Peyer's patch (tissue), 4 donors: ENCODE data around the gene ATP8A1. TPM values are rescaled to one million over a fixed set of nuclear protein-coding genes. Genes with fewer than 3 reads are reported as not detected.

Experiments used
- DNase-seq, 3 donors: peaks; one replicate each; pipeline ENCODE4 v3.0.0-alpha.2; 2017 to 2019
- H3K27ac ChIP-seq, 4 donors: fragments of 200-600 bp; sonication (generic); one replicate each; pipeline ENCODE4 v1.5.1; 2016 to 2019
- H3K27me3 ChIP-seq, 2 donors: fragments of 200-600 bp; sonication (generic); one replicate each; pipeline ENCODE4 v1.5.1; 2019
- H3K36me3 ChIP-seq, 3 donors: fragments of 200-600 bp; sonication (generic); one replicate each; pipeline ENCODE4 v1.5.1; 2016 to 2019
- H3K4me1 ChIP-seq, 4 donors: fragments of 200-600 bp; sonication (generic); one replicate each; pipeline ENCODE4 v1.5.1; 2016 to 2019
- H3K4me3 ChIP-seq, 4 donors: fragments of 200-600 bp; sonication (generic); 1 replicate in 3 of 4; 2 replicates in 1 of 4; pipeline ENCODE4 v1.5.1; 2016 to 2019; ENCODE audit warnings: mild to moderate bottlenecking in 1 of 4
- H3K9me3 ChIP-seq, 4 donors: fragments of 200-600 bp; sonication (generic); one replicate each; pipeline ENCODE4 v1.5.1; 2016 to 2019; ENCODE audit warnings: mild to moderate bottlenecking in 1 of 4
- POLR2A ChIP-seq, 2 donors: fragments of 450-650 bp; IDR thresholded peaks; one replicate each; pipeline ENCODE4 v1.5.1; 2017; ENCODE audit warnings: antibody characterized with exemption in 2 of 2, mild to moderate bottlenecking in 2 of 2, moderate library complexity in 2 of 2
- total RNA-seq, 4 donors: library from RNA; depleted of rRNA; stranded (reverse); fragments of >200 nt; gene quantifications; one replicate each; pipeline ENCODE4 v1.1.0, GENCODE V29; 2016
- TF ChIP-seq, protein P1 (sequence below), 6 experiments: fragments of 450-650 bp in 4 of 6; fragments of 200-600 bp in 2 of 6; sonication (generic) in 1 of 6; IDR thresholded peaks; one replicate each; pipeline ENCODE4 v1.5.1; 2017 to 2019; ENCODE audit warnings: antibody characterized with exemption in 6 of 6, mild to moderate bottlenecking in 3 of 6, moderate library complexity in 1 of 6

ATP8A1 gene
- total RNA-seq, 4 donors from 2014 or later = 71.0 to 172 (median 158) TPM

DNA sequence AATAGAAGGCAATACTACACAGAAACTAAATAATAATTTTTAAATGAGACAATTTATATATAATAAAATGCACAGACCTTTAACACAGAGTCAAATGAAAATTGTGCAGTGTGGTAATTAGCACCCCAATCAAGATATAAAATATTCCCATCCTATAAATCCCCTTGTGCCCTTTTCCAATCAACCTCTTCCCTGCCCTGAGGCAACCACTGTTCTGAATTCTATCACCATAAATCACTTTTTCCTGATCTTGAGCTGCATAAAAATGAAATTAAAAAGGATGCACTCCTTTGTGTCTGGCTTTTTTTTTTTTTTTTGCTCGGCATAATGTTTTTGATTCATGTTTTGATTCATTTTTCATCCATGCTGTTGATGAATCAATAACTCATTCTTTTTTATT is 107.0 kb downstream of the ATP8A1 start:
- H3K27ac ChIP-seq = no peak overlapping the region
- H3K4me1 ChIP-seq = no peaks in the 10 kb centered on the region
- TF ChIP-seq, protein P1, sequence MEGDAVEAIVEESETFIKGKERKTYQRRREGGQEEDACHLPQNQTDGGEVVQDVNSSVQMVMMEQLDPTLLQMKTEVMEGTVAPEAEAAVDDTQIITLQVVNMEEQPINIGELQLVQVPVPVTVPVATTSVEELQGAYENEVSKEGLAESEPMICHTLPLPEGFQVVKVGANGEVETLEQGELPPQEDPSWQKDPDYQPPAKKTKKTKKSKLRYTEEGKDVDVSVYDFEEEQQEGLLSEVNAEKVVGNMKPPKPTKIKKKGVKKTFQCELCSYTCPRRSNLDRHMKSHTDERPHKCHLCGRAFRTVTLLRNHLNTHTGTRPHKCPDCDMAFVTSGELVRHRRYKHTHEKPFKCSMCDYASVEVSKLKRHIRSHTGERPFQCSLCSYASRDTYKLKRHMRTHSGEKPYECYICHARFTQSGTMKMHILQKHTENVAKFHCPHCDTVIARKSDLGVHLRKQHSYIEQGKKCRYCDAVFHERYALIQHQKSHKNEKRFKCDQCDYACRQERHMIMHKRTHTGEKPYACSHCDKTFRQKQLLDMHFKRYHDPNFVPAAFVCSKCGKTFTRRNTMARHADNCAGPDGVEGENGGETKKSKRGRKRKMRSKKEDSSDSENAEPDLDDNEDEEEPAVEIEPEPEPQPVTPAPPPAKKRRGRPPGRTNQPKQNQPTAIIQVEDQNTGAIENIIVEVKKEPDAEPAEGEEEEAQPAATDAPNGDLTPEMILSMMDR (IDR thresholded peaks at IDR 0.05) = no peak
- no peak for TF ChIP-seq POLR2A (IDR thresholded peaks at IDR 0.05)
- peaks cover 0 to 32% (median 0%) of the 10 kb centered on the region in 3 donors for H3K36me3 ChIP-seq
- H3K9me3 ChIP-seq = no peaks in the 10 kb centered on the region
- DNase-seq = no peak
- no peaks in the 10 kb centered on the region for H3K27me3 ChIP-seq
- no peak overlapping the region for H3K4me3 ChIP-seq

DNA sequence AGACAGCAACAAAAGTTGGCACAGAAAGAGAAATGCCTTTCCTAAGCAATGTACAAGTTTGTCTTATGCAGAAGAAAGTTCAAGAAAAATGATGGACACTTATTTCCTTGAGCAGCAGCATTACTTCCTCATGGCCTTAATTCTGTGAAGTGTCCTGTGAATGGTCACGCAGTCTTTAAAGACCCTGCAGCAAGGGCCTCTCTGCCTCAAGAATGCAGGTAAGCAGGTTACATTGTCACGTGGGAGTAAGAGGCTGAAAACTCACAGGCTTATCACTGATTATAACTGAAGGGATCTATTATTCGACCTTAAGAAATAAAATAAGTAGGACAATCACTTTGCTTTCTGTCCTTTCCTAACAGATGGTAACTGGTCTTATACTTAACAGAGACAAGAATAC is 109.1 kb downstream of the ATP8A1 start:
- no peak for TF ChIP-seq POLR2A (IDR thresholded peaks at IDR 0.05)
- TF ChIP-seq, protein P1 (IDR thresholded peaks at IDR 0.05) = no peak

DNA sequence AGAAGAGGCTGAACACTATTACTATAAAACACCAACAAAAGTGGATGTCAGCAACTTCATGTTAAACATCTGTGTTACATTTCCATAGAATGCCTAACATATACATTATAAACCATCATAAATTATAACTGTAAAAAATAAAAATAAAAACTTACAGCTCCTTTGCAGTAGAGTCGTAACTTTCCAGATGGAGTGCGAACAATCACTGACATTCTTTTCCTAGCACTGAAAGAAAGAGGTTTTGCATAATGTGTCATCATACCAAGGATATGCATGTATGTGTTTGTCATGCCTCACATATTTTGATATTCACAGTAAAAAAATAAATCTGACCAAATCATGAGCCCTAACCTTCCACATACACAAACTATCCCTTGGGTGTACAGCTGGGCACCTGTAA is 113.1 kb downstream of the ATP8A1 start:
- H3K27ac ChIP-seq = no peak overlapping the region
- DNase-seq = no peak
- no peaks in the 10 kb centered on the region for H3K4me1 ChIP-seq
- H3K36me3 ChIP-seq = peaks cover 0 to 14% (median 0%) of the 10 kb centered on the region in 3 donors
- no peaks in the 10 kb centered on the region for H3K27me3 ChIP-seq
- H3K4me3 ChIP-seq = no peak overlapping the region
- H3K9me3 ChIP-seq = no peaks in the 10 kb centered on the region
- TF ChIP-seq, protein P1 (IDR thresholded peaks at IDR 0.05) = no peak
- no peak for TF ChIP-seq POLR2A (IDR thresholded peaks at IDR 0.05)

More for the DNA sequence above, 109.1 kb downstream of the ATP8A1 start:
- H3K4me3 ChIP-seq = no peak overlapping the region
- H3K27me3 ChIP-seq = no peaks in the 10 kb centered on the region
- H3K27ac ChIP-seq = no peak overlapping the region
- no peak for DNase-seq
- H3K9me3 ChIP-seq = no peaks in the 10 kb centered on the region
- H3K36me3 ChIP-seq = peaks cover 0 to 25% (median 0%) of the 10 kb centered on the region in 3 donors
- no peaks in the 10 kb centered on the region for H3K4me1 ChIP-seq

DNA sequence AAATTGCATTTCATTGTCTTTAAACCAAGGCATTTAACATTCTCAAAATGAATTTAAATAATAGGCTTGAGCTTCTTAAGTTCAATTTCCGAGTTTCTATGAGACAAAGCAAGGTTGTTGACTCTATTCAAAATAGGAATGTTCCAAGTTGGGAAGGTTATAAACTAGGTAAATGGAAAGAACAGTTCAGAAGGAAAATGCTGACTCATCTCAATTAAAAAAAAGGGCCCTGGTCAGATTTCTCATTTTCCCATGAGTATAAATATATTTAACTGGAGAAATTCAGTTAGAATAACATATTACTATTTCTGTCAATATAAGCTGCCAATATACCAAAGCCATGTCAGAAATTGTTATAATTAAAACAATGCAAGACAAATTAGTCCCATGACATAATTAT is 113.8 kb downstream of the ATP8A1 start:
- Histone ChIP-seq H3K36me3 (peaks cover 0 to 8% (median 0%) of the 10 kb centered on the region in 3 donors), H3K27me3 (no peaks in the 10 kb centered on the region), H3K9me3 (no peaks in the 10 kb centered on the region), H3K4me3 (no peak overlapping the region), H3K27ac (no peak overlapping the region), H3K4me1 (no peaks in the 10 kb centered on the region)
- TF ChIP-seq, protein P1 (IDR thresholded peaks at IDR 0.05) = no peak
- TF ChIP-seq POLR2A (IDR thresholded peaks at IDR 0.05) = no peak
- no peak for DNase-seq

DNA sequence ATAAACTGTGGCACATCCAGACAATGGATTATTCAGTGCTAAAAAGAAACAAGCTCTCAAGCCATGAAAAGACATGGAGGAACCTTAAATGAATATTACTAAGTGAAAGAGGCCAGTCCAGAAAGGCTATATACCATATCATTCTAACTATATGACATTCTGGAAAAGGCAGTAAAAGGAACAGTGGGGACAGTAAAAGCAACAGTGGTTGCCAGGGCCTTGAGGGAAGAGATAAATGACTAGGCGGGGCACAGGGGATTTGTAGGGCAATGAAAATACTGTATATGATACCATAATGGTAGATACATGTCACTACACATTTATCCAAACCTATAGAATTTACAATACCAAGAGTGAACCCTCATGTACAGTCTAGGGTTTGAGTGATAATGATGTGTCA is 115.3 kb downstream of the ATP8A1 start:
- H3K36me3 ChIP-seq = peaks cover 0 to 8% (median 0%) of the 10 kb centered on the region in 3 donors
- no peak overlapping the region for H3K4me3 ChIP-seq
- DNase-seq = no peak
- H3K9me3 ChIP-seq = no peaks in the 10 kb centered on the region
- H3K27me3 ChIP-seq = no peaks in the 10 kb centered on the region
- H3K4me1 ChIP-seq = no peaks in the 10 kb centered on the region
- no peak overlapping the region for H3K27ac ChIP-seq
- no peak for TF ChIP-seq POLR2A (IDR thresholded peaks at IDR 0.05)
- TF ChIP-seq, protein P1 (IDR thresholded peaks at IDR 0.05) = no peak

DNA sequence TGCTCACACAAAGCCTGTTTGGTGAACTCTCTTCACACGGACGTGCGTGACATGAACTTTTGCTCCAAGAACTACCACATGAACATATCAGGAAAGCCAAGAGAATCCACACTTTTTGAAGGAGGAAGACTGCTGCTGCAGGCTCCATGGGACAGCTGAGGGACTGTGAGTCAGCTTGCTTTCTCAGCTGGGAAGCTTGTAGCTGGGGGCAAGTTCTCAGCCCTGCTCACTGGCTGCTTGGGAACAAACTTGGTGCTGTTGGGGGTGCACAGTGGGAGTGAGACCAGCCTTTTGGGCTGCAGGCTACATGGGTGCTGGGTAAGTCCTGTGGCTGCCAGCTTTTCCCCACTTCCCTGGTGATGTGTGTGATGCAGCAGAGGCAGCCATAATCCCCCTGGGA is 123.9 kb downstream of the ATP8A1 start:
- no peak for DNase-seq
- no peak for TF ChIP-seq POLR2A (IDR thresholded peaks at IDR 0.05)
- TF ChIP-seq, protein P1 (IDR thresholded peaks at IDR 0.05) = no peak
- Histone ChIP-seq H3K27ac (no peak overlapping the region), H3K27me3 (no peaks in the 10 kb centered on the region), H3K36me3 (peaks cover 0 to 33% (median 0%) of the 10 kb centered on the region in 3 donors), H3K4me3 (no peak overlapping the region), H3K9me3 (no peaks in the 10 kb centered on the region), H3K4me1 (no peaks in the 10 kb centered on the region)
